Fibroblast of lung (primary cell): ENCODE measurements around the gene CFAP70. TPM values are rescaled to one million over a fixed set of nuclear protein-coding genes. Genes with fewer than 3 reads are reported as not detected.

ENCODE experiments used
- DNase-seq, 2 donors: peaks; one replicate each; pipeline versions ENCODE4 v3.0.0 to v3.0.0-alpha.2; 2010; ENCODE audit warnings: low read depth in 2 of 2
- H2AFZ ChIP-seq: 2 replicates; pipeline ENCODE4 v1.5.1; 2012; ENCODE audit warnings: low read length, control low read depth, inconsistent platforms
- H3K27ac ChIP-seq: 2 replicates; pipeline ENCODE4 v1.5.1; 2011; ENCODE audit warnings: low read length, control low read depth; ENCODE audit not compliant: insufficient read depth
- H3K27me3 ChIP-seq: 2 replicates; pipeline ENCODE4 v1.5.1; 2011; ENCODE audit warnings: mild to moderate bottlenecking, low read length; ENCODE audit not compliant: control insufficient read depth, insufficient read depth
- H3K36me3 ChIP-seq: 2 replicates; pipeline ENCODE4 v1.5.1; 2011; ENCODE audit warnings: low read length; ENCODE audit not compliant: control insufficient read depth, insufficient read depth
- H3K4me1 ChIP-seq: 2 replicates; pipeline ENCODE4 v1.5.1; 2011; ENCODE audit warnings: low read length; ENCODE audit not compliant: control insufficient read depth, insufficient read depth; ENCODE audit errors: extremely low read depth
- H3K4me2 ChIP-seq: 2 replicates; pipeline ENCODE4 v1.5.1; 2011; ENCODE audit warnings: low read length, control low read depth; ENCODE audit not compliant: insufficient read depth; ENCODE audit errors: extremely low read depth
- H3K4me3 ChIP-seq, 4 experiments: fragments of 200-600 bp in 1 of 4; sonication (generic) in 1 of 4; replicated peaks in 1 of 4; 2 replicates each; pipeline ENCODE4 v1.5.1; 2011 to 2016; ENCODE audit warnings: low read length in 4 of 4, low read depth in 3 of 4, mild to moderate bottlenecking in 3 of 4, control low read depth in 2 of 4, inconsistent platforms in 1 of 4, mixed read lengths in 1 of 4; ENCODE audit not compliant: insufficient read depth in 1 of 4; ENCODE audit errors: control extremely low read depth in 1 of 4
- H3K79me2 ChIP-seq: 2 replicates; pipeline ENCODE4 v1.5.1; 2012; ENCODE audit warnings: mild to moderate bottlenecking, low read length, inconsistent platforms; ENCODE audit not compliant: control insufficient read depth, insufficient read depth
- H3K9ac ChIP-seq: 2 replicates; pipeline ENCODE4 v1.5.1; 2011; ENCODE audit warnings: mild to moderate bottlenecking, low read length, control low read depth; ENCODE audit not compliant: insufficient read depth
- H3K9me3 ChIP-seq: 2 replicates; pipeline ENCODE4 v1.5.1; 2012; ENCODE audit warnings: low read depth, low read length; ENCODE audit not compliant: control insufficient read depth, insufficient read depth
- H4K20me1 ChIP-seq: 2 replicates; pipeline ENCODE4 v1.5.1; 2011; ENCODE audit warnings: low read length; ENCODE audit not compliant: control insufficient read depth, insufficient read depth; ENCODE audit errors: extremely low read depth
- CTCF ChIP-seq, 2 donors: IDR thresholded peaks in 1 of 2; conservative IDR thresholded peaks in 1 of 2; 1 replicate in 1 of 2; 2 replicates in 1 of 2; pipeline ENCODE4 v1.5.1; 2011 to 2012; ENCODE audit warnings: low read length in 2 of 2, control low read depth in 1 of 2, inconsistent platforms in 1 of 2, low read depth in 1 of 2, mild to moderate bottlenecking in 1 of 2
- EZH2 ChIP-seq: IDR thresholded peaks from 2 replicates; pipeline ENCODE4 v1.5.1; 2012; ENCODE audit warnings: low read length, control low read depth, mild to moderate bottlenecking; ENCODE audit errors: missing control alignments
- polyA plus RNA-seq, 2 donors: library from polyadenylated mRNA; depleted of rRNA in 1 of 2; stranded (reverse) in 1 of 2; unstranded in 1 of 2; fragments of >200 nt; gene quantifications; 2 replicates each; pipeline ENCODE4 v1.2.1, GENCODE V29; 2011 to 2012; ENCODE audit warnings: missing spikeins in 1 of 2
- total RNA-seq: library from RNA; depleted of rRNA; stranded (reverse); fragments of >200 nt; gene quantifications from 2 replicates; pipeline ENCODE4 v1.2.1, GENCODE V29; 2014

Gene CFAP70
- total and polyA plus RNA-seq, 2 donors (not counting 1 experiment from before 2014, with no cell fraction given): 0.19 to 1.3 TPM

- Histone ChIP-seq H4K20me1 (no peaks in the 10 kb centered on the region), H3K9ac (no peak overlapping the region), H3K4me2 (no peak overlapping the region), H3K36me3 (no peaks in the 10 kb centered on the region), H3K4me3 (no peak overlapping the region), H3K27me3 (no peaks in the 10 kb centered on the region), H3K4me1 (no peaks in the 10 kb centered on the region), H2AFZ (no peak overlapping the region), H3K27ac (no peak overlapping the region), H3K79me2 (no peaks in the 10 kb centered on the region), H3K9me3 (no peaks in the 10 kb centered on the region)
- TF ChIP-seq EZH2 (no peak), CTCF (conservative IDR thresholded peaks at IDR 0.05 in 1 of 2, IDR thresholded peaks at IDR 0.05 in 1 of 2; ENCODE audit: low read depth in 1 of 2, low read length in 2 of 2) (no peak)
- no peak for DNase-seq
These were observed 137.7 kb downstream of the CFAP70 start for GRCh38 chr10:73220989-73221388.

GRCh38 chr10:73219384-73219783 lies 139.3 kb downstream of the CFAP70 start:
- H3K9ac ChIP-seq: no peak overlapping the region
- H3K4me2 ChIP-seq: no peak overlapping the region
- TF ChIP-seq EZH2: no peak
- no peak for TF ChIP-seq CTCF (conservative IDR thresholded peaks at IDR 0.05 in 1 of 2, IDR thresholded peaks at IDR 0.05 in 1 of 2; ENCODE audit: low read depth in 1 of 2, low read length in 2 of 2)
- H3K9me3 ChIP-seq: no peaks in the 10 kb centered on the region
- no peaks in the 10 kb centered on the region for H3K27me3 ChIP-seq
- DNase-seq: no peak
- H4K20me1 ChIP-seq: no peaks in the 10 kb centered on the region
- no peaks in the 10 kb centered on the region for H3K36me3 ChIP-seq
- no peaks in the 10 kb centered on the region for H3K79me2 ChIP-seq
- no peaks in the 10 kb centered on the region for H3K4me1 ChIP-seq
- no peak overlapping the region for H2AFZ ChIP-seq
- no peak overlapping the region for H3K27ac ChIP-seq
- H3K4me3 ChIP-seq: no peak overlapping the region

DNA sequence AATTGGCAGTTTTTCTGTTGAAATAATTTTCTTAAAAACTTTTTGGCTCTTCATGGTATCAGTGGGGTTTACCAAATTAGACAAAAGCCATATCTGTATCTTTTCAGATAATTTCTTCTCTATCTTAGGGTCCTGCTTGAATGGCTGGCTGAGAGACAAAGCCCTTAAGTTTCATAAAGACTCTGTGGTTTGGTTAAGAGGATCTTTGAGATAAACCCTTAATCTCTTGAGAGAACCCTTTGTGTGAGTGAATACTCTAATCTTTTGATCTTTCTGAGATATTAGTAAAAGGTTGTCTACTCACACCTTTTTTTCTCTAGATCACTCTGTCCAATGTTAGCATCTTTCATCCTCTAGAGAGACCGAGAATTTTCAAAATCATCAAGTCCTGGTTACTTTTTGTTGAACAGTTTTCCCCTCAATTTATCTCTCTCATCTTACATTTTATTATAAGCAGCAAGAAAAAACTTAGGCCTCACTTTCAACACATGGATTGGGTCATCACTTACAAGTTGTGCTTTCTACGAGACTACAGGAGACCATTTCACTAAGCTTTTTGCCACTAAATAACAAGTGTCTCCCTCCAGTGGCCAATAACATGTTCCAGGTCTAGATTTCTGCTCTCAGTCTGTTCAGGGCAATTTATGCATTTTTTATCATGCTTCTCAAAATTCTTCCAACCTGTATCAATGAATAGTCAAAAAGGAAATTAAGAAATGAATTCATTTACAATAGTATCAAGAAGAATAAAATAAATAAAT lies 140.1 kb downstream of the CFAP70 start:
- no peaks in the 10 kb centered on the region for H3K36me3 ChIP-seq
- TF ChIP-seq EZH2 (no peak), CTCF (conservative IDR thresholded peaks at IDR 0.05 in 1 of 2, IDR thresholded peaks at IDR 0.05 in 1 of 2; ENCODE audit: low read depth in 1 of 2, low read length in 2 of 2) (peak; percentile 16 to 45)
- no peaks in the 10 kb centered on the region for H4K20me1 ChIP-seq
- H3K4me1 ChIP-seq: no peaks in the 10 kb centered on the region
- no peaks in the 10 kb centered on the region for H3K9me3 ChIP-seq
- H3K4me2 ChIP-seq: no peak overlapping the region
- H3K27me3 ChIP-seq: no peaks in the 10 kb centered on the region
- peak; percentile 6 to 27 for DNase-seq
- H3K79me2 ChIP-seq: no peaks in the 10 kb centered on the region
- H3K9ac ChIP-seq: no peak overlapping the region
- H3K27ac ChIP-seq: no peak overlapping the region
- H3K4me3 ChIP-seq: no peak overlapping the region
- H2AFZ ChIP-seq: no peak overlapping the region
